Measurements from ENCODE around the gene CFAP161. TPM values are rescaled to one million over a fixed set of nuclear protein-coding genes. Genes with fewer than 3 reads are reported as not detected.

Gene CFAP161
- polyA plus RNA-seq, 1 of the 3 experiments (the other 2 are of a cell fraction): 0.03 TPM

DNA sequence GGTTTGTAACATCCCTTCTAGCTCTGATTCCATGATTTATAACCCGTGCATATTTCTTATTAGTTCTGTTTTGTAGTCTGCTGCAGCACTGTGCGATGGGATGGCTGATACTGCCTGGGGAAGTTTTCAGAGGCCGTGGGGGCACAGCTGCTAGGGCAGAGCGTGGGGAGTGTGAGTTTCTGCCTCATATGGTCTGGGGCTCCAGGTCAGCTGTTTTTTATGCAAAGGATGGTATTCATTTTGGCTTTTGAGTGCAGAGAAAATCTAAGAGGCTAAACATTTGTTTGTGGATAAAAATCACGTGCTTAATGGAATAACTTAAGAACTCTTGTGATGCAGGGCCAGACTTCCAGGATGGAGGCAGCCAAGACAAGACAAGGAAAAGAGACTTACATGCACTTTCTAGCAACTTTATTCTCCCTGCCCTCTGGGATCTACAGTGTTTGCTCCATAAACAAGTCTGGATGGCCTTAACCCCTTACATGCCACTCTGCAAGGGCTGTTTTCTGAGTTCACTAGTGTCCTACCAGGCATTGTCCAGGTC, 45.5 kb upstream of the CFAP161 start:
- H3K4me1 ChIP-seq (ENCODE audit: control insufficient read depth in 1 of 2, insufficient read depth in 2 of 2, low read depth in 1 of 2, low read length in 1 of 2): peaks cover 0 to 4% of the 10 kb centered on the region in 2 experiments; a peak in 1 of 4 replicates
- no peak overlapping the region for H3K27ac ChIP-seq (ENCODE audit: low read depth in 2 of 2, low read length in 1 of 2)
- POLR2A ChIA-PET: no interaction called here
- no peaks in the 10 kb centered on the region for H3K9me3 ChIP-seq
- no peaks in the 10 kb centered on the region for H3K27me3 ChIP-seq (ENCODE audit: insufficient read depth)
- 61% methylated on average over 5 of the region's 5 CpGs for WGBS (ENCODE audit: low lambda C conversion rate)
- TF ChIP-seq TAF1 (IDR thresholded peaks at IDR 0.05; ENCODE audit: borderline replicate concordance, low read depth, low read length): no peak
- no peak for TF ChIP-seq TEAD4 (IDR thresholded peaks at IDR 0.05; ENCODE audit: borderline replicate concordance, insufficient read depth)
- TF ChIP-seq ELF1 (IDR thresholded peaks at IDR 0.05): no peak
- no peak for TF ChIP-seq JUND (IDR thresholded peaks at IDR 0.05)
- no peak for TF ChIP-seq PBX3 (IDR thresholded peaks at IDR 0.05)
- TF ChIP-seq MAX (IDR thresholded peaks at IDR 0.05; ENCODE audit: low read depth): no peak
- no peak for TF ChIP-seq FOSL2 (IDR thresholded peaks at IDR 0.05; ENCODE audit: borderline replicate concordance, low read depth)
- no peak for TF ChIP-seq REST (IDR thresholded peaks at IDR 0.05; ENCODE audit: low read depth, low read length)
- no peak for TF ChIP-seq SIN3A (IDR thresholded peaks at IDR 0.05; ENCODE audit: borderline replicate concordance, low read depth, low read length)
- TF ChIP-seq, protein P1, sequence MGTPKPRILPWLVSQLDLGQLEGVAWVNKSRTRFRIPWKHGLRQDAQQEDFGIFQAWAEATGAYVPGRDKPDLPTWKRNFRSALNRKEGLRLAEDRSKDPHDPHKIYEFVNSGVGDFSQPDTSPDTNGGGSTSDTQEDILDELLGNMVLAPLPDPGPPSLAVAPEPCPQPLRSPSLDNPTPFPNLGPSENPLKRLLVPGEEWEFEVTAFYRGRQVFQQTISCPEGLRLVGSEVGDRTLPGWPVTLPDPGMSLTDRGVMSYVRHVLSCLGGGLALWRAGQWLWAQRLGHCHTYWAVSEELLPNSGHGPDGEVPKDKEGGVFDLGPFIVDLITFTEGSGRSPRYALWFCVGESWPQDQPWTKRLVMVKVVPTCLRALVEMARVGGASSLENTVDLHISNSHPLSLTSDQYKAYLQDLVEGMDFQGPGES (IDR thresholded peaks at IDR 0.05; ENCODE audit: low read depth, low read length): no peak
- no peak for TF ChIP-seq TCF12 (IDR thresholded peaks at IDR 0.05)
- no peak for TF ChIP-seq GABPA (IDR thresholded peaks at IDR 0.05; ENCODE audit: low read depth)
- TF ChIP-seq YY1 (IDR thresholded peaks at IDR 0.05; ENCODE audit: low read depth): no peak
- no peak for TF ChIP-seq RFX5 (IDR thresholded peaks at IDR 0.05; ENCODE audit: low read length)
- no peaks in the 10 kb centered on the region for H3K9me2 ChIP-seq
- CTCF ChIA-PET: interaction anchor here (1.2 kb wide), 1 partner anchor 177 kb away, joined by 9 read pairs; no protein-coding TSS in a partner anchor
- H3K36me3 ChIP-seq (replicated peaks in 1 of 2; ENCODE audit: control insufficient read depth in 1 of 2, insufficient read depth in 2 of 2, low read length in 1 of 2): no peaks in the 10 kb centered on the region
- no peak overlapping the region for H2AFZ ChIP-seq (ENCODE audit: low read depth)
- no peaks in the 10 kb centered on the region for H4K20me1 ChIP-seq (ENCODE audit: insufficient read depth)
- no peak overlapping the region for H3K4me2 ChIP-seq
- H3K79me2 ChIP-seq (ENCODE audit: insufficient read depth): no peaks in the 10 kb centered on the region
- H3K4me3 ChIP-seq (ENCODE audit: low read depth in 2 of 2, low read length in 1 of 2): no peak overlapping the region
- peaks cover 13% of the 10 kb centered on the region for H3F3A ChIP-seq (replicated peaks; ENCODE audit: insufficient read depth)
- no peak overlapping the region for H3K9ac ChIP-seq
- DNase-seq: no peak

Measured in SK-N-SH (cell line).